ENCODE data around the gene DCLRE1C. TPM values are rescaled to one million over a fixed set of nuclear protein-coding genes. Genes with fewer than 3 reads are reported as not detected.
A peak's percentile ranks its signal among the peaks of the same experiment; 100 is the strongest.
"Not testable (repeated sequence)": the region's sequence is repeated elsewhere in the genome, so short reads cannot be mapped to it uniquely, and the experiment has no call there.

The DCLRE1C gene
- polyA plus RNA-seq, 4 donors: 12.8 to 20.5 (median 16.7) TPM

DNA sequence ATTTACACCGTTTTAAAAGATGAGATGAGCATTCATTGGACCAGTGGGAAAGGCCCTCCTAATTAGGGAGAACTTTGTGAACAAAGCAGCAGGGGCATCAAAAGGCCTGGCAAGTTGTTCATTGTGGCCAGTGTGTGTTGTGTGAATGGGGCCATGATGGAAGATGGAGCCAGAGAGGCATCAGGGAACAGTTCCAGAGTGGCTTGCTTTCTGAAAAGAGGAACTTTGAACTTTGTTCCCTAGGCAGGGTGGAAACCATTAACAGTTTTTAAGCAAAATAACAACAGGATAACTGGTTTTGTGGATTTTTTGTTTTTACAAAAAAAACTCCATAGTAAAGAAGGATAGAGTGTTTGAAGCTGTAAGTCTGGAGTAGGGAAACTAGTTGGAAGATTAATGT, 62.7 kb downstream of the DCLRE1C start:
- DNase-seq (ENCODE audit: low read depth in 4 of 4, low spot score in 2 of 4): no peak

DNA sequence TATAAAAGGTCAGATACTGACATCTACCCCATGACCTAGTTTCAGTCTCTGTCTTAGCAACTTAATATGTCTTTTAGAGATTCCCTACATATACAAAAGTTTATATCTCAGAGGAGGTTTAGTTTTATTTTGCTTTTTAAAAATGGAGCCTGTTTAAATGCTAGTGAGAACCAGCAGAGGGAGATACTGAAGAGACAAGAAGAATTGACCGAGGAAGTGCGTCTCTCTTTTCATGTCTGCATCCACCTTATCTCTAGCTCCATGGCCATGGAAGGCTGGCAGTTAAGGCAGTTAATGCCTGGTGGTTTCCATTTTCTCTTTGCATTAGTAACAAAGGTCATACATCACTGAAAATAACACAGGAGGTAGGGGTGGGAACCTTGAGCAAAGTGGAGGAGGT, 64.6 kb downstream of the DCLRE1C start:
- no peak for DNase-seq (ENCODE audit: low read depth in 4 of 4, low spot score in 2 of 4)

DNA sequence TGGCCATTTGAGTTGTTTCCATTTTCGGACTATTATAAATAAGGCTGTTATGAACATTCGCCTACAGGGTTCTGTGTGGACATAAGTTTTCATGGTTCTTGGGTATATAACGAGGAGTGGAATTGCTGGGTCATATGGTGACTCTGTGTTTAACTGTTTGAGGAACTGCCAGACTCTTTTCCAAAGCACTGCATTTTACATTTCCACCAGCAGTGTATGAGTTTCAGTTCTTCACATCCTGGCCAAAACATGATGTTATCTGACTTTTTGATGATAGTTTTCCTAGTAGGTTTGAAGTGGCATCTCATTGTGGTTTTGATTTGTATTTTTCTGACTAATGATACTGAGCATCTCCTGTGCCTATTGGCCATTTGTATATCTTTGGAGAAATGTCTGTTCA, 69.8 kb downstream of the DCLRE1C start:
- no peak for DNase-seq (ENCODE audit: low read depth in 4 of 4, low spot score in 2 of 4)

DNA sequence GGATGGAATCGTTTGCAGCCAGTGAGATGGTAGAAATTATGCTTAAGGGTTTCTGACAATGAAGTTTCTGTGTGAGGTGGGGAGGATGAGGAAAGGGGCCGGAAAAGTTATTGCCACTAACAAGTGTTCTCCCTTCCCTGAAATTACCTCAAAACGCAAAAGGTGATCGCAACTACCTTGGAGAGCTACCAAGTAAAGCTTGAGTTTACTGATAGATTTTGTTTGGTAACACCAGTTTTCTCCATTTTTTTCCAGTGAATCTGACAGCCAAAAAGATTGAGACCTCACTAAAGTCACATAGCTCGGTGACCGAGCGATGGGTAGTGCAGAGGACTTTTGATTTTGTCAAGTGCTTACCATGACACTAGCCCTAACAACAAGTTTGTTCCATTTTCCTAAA, 73.7 kb downstream of the DCLRE1C start:
- peak in 2 of 4 donors; percentile 0 to 5 for DNase-seq (ENCODE audit: low read depth in 4 of 4, low spot score in 2 of 4)

DNA sequence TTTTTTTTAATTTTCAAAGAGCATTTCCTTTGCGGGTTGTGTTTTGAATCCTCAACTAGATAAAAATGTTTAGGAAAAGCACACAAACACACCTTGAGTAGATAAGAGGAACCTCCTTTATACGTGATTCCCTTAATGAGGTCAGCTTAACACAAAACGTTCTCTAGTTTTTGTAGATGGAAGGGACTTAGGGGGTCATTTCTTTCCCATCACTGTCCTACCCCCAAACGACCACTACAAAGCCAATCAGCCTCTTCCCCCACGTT, 74.0 kb downstream of the DCLRE1C start:
- peak in 1 of 4 donors; percentile 2 for DNase-seq (ENCODE audit: low read depth in 4 of 4, low spot score in 2 of 4)

DNA sequence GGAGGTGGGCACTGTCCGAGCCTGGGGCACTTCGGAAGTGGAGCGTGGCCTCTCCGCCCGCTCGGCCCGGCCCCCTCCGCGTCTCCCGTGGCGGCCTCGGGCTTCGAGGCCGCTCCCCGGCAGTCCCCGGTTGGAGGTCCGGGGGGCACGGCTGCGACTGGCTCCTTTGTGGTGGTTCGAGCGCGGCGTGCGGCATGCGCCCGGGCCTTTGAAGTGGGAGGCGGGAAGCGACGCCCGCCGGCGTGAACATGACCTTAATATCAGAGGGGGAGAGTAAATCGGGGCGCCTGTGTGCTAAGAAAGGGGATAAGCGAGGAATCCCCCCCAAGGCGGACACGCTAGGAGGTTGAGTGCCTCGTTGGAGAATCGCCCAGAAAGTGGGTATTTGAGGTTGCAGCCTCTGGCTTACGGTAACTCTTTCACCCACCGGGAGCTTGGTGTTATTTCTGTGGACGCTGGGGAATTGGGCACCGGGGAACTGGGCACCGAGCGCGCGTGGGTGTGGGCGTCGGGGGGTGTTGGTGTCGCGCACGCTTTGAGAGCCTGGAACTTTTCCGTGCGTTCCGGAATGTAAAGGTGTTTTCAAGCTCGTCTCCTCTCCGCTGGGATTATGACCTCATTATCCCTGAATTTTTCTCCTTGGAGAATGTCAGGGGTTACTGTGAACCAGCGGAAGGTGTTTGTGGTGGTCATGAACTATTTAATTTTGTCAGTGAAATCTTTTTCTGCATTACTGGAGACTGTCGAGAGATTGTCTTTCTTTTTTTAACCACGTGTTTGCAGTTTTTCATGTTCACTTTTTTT, 74.6 kb downstream of the DCLRE1C start:
- DNase-seq (ENCODE audit: low read depth in 4 of 4, low spot score in 2 of 4): peak in 3 of 4 donors; percentile 20 to 37 (median 34)

DNA sequence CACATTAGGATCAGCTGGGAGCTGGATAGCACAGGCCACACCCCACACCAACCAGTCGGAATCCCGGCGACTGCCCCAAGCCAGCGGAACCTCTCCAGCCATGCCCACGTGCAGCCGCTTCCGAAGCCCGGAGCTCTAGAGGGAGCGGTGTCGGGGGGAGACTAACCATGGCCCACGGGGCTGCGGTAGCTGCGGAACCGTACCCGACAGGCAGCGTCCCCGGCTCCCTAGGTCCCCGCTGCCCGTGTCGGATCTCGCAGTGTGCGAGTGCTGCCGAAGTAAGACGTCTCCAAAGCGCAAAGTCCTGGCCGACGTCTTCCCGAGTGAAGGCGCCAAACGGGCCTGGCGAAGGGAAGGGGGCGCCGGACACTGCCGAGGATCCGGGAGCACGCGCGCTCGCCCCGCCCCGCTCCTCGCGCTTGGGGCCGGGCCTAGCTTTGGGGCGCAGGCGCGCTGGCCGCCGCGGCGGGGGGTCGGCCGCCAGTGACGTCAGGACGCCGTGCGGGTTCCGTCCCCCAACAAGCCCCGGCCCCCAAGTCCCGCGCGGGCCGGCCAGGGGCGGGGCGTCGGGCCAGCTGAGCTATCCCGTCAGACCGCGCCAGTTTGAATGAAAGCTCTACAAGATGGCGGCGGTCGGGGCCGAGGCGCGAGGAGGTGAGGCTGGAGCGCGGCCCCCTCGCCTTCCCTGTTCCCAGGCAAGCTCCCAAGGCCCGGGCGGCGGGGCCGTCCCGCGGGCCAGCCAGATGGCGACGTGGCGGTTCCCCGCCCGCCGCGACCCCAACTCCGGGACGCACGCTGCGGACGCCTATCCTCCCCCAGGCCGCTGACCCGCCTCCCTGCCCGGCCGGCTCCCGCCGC, 75.4 kb downstream of the DCLRE1C start, which contains the start of gene SUV39H2:
TSS of gene SUV39H2 (plus strand) at position 601 of the 858 bp plus-strand sequence. CDS start at position 624, 23 bp downstream.
- DNase-seq (ENCODE audit: low read depth in 4 of 4, low spot score in 2 of 4): peak; percentile 86 to 91 (median 88)

DNA sequence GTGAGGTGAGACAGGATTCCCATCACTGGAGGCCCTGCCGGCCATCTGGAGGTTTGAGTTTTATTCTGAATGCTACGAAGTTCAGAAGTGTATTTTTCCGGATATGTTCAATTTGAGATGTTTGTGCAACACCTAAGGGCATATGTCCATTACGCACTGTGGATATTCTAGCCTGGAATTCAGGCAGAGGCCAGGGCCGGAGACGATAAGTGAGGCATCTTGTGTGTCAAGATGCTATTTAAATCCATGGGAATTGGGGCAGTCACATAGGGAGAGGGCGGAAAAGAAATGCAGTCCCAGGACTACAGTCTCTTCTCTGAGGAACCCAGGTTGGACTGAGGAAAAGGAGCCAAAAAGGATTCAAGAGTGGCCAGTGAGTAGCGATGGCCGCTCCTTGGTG, 77.1 kb downstream of the DCLRE1C start:
- DNase-seq (ENCODE audit: low read depth in 4 of 4, low spot score in 2 of 4): no peak

DNA sequence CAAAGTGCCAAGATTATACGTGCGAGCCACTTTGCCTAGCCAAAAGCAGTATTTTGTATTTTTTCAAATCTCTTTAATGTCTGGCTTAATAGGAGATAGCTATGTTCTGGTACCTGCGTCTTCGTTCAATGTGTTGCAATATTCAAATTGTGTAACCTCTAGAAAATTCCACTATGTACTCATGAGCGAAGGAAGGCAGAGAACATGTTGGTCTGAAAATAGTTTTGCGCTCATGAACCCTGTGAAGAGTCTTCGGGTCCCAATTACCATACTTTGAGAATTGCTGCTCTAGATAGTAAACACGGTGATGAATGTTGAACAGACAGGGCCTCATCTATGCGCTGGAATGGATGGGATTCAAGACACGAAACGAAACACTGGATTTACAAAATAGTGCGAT, 78.0 kb downstream of the DCLRE1C start:
- no peak for DNase-seq (ENCODE audit: low read depth in 4 of 4, low spot score in 2 of 4)

DNA sequence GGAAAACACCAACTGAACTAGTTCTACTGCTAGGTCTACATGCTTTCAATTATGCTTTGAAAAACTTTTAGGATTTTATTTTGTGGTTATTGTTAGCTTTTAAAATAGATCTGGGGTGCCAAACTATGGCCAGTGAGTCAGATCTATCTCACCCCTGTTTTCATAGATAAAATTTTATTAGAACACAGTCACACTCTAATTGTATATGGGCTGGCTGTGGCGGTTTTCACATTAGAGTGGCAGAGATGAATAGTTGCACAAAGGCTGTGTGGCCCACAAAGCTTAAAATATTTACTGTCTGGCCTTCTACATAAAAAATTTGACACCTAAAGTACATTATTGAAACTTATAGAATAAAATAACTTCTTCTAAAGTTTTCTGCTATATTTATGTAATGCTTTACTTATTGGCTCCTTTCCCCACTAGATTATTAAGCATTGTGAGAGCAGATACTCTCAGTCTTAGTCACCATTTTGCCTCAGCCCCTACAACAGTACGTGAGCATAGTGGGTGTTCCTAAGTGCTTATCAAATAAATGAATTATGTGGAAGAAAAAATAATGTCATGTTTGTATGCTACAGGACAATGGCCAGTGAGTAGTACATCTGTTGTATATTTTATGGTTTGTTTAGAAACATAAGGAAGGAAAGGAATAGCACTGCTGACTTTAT, 80.7 kb downstream of the DCLRE1C start:
- no peak for DNase-seq (ENCODE audit: low read depth in 4 of 4, low spot score in 2 of 4)

DNA sequence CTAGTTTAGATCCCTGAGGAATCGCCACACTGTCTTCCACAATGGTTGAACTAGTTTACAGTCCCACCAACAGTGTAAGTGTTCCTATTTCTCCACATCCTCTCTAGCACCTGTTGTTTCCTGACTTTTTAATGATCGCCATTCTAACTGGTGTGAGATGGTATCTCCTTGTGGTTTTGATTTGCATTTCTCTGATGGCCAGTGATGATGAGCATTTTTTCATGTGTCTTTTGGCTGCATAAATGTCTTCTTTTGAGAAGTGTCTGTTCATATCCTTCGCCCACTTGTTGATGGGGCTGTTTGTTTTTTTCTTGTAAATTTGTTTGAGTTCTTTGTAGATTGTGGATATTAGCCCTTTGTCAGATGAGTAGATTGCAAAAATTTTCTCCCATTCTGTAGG, 89.0 kb downstream of the DCLRE1C start:
- DNase-seq (ENCODE audit: low read depth in 4 of 4, low spot score in 2 of 4): not testable (repeated sequence)

DNA sequence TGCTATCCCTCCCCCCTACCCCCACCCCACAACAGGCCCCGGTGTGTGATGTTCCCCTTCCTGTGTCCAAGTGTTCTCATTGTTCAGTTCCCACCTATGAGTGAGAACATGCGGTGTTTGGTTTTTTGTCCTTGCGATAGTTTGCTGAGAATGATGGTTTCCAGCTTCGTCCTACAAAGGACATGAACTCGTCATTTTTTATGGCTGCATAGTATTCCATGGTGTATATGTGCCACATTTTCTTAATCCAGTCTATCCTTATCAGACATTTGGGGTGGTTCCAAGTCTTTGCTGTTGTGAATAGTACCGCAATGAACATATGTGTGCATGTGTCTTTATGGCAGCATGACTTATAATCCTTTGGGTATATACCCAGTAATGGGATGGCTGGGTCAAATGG, 89.4 kb downstream of the DCLRE1C start:
- DNase-seq (ENCODE audit: low read depth in 4 of 4, low spot score in 2 of 4): not testable (repeated sequence)

DNA sequence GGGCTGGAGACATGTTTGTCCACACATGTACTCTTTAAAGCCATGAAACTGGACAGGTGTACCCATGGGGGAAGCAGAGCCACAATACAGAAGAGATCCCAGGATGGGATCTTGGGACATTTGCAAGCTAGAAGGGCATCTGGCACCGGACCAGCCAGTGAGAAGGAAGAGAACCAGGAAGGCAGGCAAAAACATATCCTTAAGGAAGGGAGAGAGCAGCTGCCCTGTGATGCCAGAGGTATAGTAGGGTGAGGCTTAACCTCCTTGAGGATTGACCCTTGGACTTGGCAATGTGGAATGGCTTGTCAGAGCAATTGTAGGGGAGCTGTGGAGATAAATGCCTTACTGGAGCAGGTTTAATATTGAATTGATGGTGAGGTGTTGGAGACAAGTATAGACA, 93.1 kb downstream of the DCLRE1C start:
- no peak for DNase-seq (ENCODE audit: low read depth in 4 of 4, low spot score in 2 of 4)

DNA sequence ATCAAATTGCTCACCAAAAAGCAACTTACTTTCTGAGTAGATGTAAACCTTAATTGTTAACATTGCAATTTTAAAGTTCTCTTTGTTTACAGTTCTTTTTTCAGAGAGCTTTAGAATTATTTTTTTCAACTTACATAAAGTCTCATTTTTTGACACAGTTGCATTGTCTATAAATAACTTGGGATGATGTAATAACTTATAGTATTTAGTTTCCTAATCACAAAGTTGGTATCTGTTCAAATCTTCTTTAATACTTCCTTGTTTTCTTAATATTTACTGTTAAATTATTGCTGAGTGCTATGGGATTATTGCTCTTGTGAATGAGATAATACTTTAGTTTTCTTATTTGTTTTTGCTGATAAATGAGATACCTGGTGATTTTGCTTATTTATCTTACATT, 94.1 kb downstream of the DCLRE1C start:
- no peak for DNase-seq (ENCODE audit: low read depth in 4 of 4, low spot score in 2 of 4)

DNA sequence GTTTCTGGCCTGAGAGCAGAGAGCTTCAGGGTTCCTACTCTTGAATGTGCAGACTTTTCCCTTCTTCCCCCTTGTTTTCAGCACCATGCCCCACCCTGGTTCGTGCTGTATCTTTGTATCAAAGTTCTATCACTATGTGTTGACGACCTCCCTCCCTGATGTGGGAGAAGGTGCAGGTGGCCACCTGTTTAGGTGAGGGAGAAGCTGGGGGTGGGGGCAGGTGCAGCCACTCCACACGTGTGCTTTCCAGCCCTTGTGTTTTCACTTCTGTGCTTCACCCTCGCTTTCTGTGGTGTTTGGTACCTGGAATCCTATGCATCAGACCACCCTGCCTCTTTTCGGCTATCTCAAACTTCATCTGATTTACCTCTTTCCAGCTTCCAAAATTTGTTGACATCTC, 94.9 kb downstream of the DCLRE1C start:
- no peak for DNase-seq (ENCODE audit: low read depth in 4 of 4, low spot score in 2 of 4)

DNA sequence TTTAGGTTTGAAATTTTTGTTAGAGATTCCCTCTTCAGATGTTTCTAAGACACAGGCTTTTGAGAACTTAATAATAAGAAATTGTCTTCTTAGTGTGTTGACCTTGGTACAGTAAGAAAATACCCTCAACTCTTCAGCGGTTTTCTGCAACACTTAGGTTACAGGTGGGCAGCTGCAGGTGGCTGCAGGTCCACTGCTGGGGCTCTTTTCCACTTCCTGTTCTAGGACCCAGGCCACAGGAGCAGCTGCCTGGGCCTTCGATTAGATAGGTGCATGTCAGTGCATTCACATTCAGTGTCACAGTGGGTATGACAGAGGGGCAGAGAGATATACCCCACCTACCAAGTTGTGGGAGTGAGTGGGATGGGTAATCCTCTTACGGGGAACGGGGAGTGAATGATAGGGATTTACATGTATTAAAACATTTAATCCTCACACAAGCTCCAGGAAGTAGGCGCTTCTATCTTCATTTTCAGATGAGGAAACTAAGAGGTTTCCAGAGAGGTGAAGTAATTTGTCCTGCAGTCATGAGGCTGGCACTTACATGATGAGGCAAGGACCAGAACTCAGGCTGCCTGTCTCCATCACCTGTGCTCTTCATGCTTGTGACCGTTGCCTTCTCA, 95.4 kb downstream of the DCLRE1C start:
- no peak for DNase-seq (ENCODE audit: low read depth in 4 of 4, low spot score in 2 of 4)

DNA sequence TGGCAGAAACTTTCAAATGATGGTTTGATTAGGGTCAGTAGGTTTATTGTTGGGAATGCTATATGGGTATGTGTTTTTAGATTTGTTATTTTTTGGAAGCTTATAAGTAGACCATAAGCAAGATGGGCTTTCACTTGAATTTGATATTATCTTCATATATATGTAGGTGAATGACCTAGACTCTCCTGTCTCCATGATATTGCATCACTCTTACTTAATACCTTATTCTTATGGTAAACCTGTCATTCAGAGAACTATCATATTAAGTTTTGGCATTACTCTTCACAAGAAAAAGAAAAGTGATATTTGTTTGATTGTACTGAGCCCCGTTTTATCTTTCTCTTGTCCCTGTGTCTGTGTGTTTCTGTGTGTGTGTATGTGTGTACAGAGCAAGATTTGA, 98.4 kb downstream of the DCLRE1C start:
- no peak for DNase-seq (ENCODE audit: low read depth in 4 of 4, low spot score in 2 of 4)

DNA sequence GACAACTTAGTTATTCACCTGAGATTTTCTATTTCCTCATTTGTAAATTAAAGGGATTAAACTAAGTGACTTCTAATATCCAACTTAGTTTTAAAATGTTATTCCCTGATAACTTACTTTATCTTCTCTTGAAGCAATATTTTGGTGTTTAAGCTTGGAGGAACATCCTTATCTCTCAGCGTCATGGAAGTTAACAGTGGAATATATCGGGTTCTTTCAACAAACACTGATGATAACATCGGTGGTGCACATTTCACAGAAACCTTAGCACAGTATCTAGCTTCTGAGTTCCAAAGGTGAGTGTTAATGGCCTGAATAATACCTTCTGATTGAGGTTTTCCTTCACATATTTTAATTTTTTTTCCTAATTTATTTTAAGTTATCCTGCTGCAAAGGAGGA, 101.7 kb downstream of the DCLRE1C start:
- DNase-seq (ENCODE audit: low read depth in 4 of 4, low spot score in 2 of 4): no peak
